ENCODE measurements around the gene ACOT11.

- TF ChIP-seq POLR2A (IDR thresholded peaks at IDR 0.05) (no peak), CTCF (IDR thresholded peaks at IDR 0.05) (no peak)
Observed at GRCh38 chr1:54606096-54606989, 58.3 kb downstream of the ACOT11 start.
